ENCODE measurements around the gene DGAT2. TPM values are rescaled to one million over a fixed set of nuclear protein-coding genes. Genes with fewer than 3 reads are reported as not detected.

Gene DGAT2
- total and polyA plus RNA-seq, 4 donors = 4.2 to 54.0 (median 8.4) TPM

Small RNA genes lying within 50 kb of the gene (small RNA-seq; reads per million reads assigned to genes)
- not detected for gene RF00019 (ENCODE audit: low replicate concordance)
- not detected for gene RN7SL786P (ENCODE audit: low replicate concordance)

Other genes with a start within 250 kb of the DGAT2 start
- gene GDPD5, start 242.8 kb upstream of the DGAT2 start, total RNA-seq = 10 to 100 TPM; 15.9 to 24.7 TPM
- gene GDPD5, start 242.8 kb upstream of the DGAT2 start, polyA plus RNA-seq = 1 to 10 TPM; 6.2 to 8.2 TPM
- gene SERPINH1, start 206.5 kb upstream of the DGAT2 start, total RNA-seq = 100 to 1,000 TPM; 234 to 585 TPM
- 100 to 1,000 TPM; 112 to 340 TPM for gene SERPINH1, start 206.5 kb upstream of the DGAT2 start, polyA plus RNA-seq
- 10 to 100 TPM in 1 of 2 donors, 1 to 10 TPM in 1; 8.1 to 17.8 TPM for gene MAP6, start 99.7 kb upstream of the DGAT2 start, total RNA-seq
- gene MAP6, start 99.7 kb upstream of the DGAT2 start, polyA plus RNA-seq = 1 to 10 TPM; 5.8 to 6.4 TPM
- under 1 TPM in 1 of 2 donors, not detected in 1; 0.09 TPM for gene MOGAT2, start 50.9 kb upstream of the DGAT2 start, total RNA-seq
- under 1 TPM in 1 of 2 donors, not detected in 1; 0.06 TPM for gene MOGAT2, start 50.9 kb upstream of the DGAT2 start, polyA plus RNA-seq
- gene UVRAG, start 46.4 kb downstream of the DGAT2 start, total RNA-seq = 10 to 100 TPM; 23.4 to 53.2 TPM
- 10 to 100 TPM in 1 of 2 donors, 1 to 10 TPM in 1; 8.7 to 13.2 TPM for gene UVRAG, start 46.4 kb downstream of the DGAT2 start, polyA plus RNA-seq

All from lung (tissue), 5 donors.